GM12873 (cell line): ENCODE results near the gene ADCK2.

ENCODE experiments used
- CTCF ChIP-seq: IDR thresholded peaks from 2 replicates; pipeline ENCODE4 v1.5.1; 2012; ENCODE audit warnings: low read depth, mild to moderate bottlenecking, moderate library complexity, low read length, control low read depth; ENCODE audit not compliant: insufficient read depth; ENCODE audit errors: missing control alignments

Gene ADCK2

DNA sequence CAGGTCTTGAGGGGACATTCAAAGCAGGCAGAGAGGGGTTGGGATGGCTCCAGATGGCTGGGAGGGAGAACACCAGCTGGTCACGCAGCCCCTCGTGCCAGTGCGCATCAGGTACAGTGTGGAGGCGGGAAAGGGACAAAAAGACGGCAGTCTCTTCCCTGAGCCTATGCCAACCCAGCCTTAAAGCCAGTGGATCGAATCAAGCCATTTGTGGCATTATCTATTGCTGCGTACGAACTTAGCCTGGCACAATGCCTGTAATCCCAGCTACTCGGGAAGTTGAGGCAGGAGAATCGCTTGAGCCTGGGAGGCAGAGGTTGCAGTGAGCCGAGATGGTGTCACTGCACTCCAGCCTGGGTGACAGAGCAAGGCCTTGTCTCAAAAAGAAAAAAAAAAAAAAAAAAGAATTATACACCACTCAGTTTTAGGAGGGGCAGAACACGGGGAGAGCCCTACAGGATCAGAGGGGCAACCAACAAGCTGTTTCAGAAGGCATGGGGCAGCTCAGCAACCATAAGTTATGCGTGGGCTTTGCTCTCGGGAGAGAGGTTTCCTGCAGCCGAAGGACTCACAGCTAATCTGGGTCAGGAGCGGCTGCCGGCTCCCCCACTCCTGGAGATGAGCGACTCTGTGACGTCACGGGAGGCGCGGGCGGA lies 23.4 kb downstream of the ADCK2 start:
- no peak for TF ChIP-seq CTCF

- TF ChIP-seq CTCF, result no peak
Observed at GRCh38 chr7:140696680-140697446, 24.1 kb downstream of the ADCK2 start, which contains the start of gene NDUFB2. Gene NDUFB2 (plus strand): TSS chr7:140696708. CDS start chr7:140696745, 37 bp downstream.

DNA sequence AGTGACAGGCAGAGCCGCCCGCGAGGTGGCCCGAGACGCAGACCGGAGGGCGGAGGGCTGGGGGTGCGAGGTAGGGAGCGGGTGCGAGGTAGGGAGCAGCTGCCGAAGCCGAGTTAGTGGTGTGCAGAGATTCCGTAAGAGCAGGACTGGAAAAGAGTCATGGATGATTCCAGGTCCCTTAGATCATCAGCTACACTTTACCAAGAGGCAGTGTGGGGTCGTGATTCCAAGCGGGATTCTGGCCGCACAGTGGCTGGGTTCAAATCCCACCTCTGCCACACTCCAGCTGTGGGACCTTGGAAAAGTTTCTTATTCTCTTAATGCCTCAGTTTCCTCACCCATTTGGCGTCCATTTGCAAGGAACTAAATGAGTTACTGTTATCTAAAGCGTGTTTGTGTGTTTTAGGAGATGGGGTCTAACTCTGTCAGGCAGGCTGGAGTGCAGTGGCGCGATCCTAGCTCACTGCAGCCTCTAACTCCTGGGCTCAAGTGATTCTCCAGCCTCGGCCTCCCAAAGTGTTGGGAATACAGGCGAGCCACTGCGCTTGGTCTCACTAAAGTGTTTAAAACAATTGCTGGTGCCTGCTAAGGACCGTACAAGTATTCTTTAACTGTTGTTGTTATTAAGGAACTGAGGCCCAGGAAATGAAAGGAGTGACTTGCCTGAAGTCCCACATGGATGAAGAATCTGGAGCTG lies 24.9 kb downstream of the ADCK2 start:
- TF ChIP-seq CTCF, result no peak

DNA sequence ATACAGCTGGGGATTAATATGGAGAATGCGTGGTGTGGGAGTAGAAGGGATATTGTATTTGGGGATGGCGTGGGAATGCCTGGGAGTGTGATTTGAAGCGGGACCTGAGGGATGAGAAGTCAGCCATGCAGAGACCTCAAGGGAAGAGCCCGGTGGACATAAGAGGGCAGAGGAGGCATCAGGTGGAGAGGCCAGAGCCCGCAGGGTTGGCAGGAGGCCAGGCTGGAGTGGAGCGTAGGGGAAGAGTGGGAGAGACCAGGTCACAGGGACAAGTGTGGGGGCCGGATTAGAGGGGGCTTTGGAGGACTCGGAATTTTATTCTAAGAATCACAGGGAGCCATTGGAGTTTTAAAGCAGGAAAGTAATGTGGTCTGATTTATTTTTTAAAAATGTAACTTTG lies 25.7 kb downstream of the ADCK2 start:
- no peak for TF ChIP-seq CTCF

DNA sequence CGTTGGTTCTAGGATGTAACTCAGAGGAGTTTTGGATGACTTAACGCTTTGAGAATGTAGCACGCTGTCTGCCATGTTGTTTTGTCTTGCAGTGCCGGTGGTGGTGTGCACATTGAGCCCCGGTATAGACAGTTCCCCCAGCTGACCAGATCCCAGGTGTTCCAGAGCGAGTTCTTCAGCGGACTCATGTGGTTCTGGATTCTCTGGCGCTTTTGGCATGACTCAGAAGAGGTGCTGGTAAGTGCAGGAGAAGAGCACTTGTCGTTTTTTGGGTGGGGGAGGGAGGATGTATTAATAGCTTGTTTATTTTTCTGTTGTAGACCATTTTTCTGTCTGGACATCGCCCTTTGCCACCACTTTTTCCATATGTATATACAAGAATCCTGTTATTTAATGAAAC lies 30.0 kb downstream of the ADCK2 start:
- no peak for TF ChIP-seq CTCF

DNA sequence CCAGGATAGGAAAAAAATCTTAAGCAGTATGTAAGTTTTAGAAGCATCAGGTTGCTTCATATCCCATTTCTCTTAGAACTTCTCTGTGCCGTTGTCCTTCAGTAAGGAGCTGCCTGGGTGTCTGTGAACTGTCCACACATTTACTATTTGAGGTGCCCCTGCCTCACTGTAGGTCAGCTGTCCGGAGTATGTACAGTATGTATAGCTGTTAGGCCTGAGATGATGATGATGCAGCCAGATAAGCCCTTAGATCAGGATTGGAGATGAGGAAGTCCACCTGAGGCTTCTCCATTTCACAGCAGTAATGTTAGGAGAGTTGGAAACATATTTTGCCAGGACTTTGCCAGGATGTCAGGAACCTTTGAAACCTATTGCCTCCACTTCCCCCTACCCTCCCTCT lies 31.5 kb downstream of the ADCK2 start:
- no peak for TF ChIP-seq CTCF

DNA sequence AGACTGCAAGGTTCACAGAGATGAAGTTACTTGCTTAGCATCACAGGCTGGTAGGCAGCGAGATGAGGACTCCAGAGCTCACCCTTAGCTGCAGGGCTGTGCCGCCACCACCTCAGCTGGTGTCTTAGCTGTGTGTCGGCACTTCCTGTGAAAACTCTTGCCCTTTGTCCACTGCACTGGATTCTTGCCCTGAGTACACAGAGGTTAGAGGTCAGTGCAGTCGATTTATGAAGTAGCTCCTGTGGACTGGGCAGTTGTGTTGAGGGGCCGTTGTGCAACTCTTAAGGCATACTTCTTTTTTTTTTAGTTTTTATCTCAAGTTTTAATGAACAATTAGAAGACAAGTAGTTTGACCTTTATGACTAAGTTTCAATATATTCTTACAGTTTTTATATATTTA lies 34.4 kb downstream of the ADCK2 start:
- TF ChIP-seq CTCF, result no peak
